Measurements from ENCODE around the gene OR2T34. TPM values are rescaled to one million over a fixed set of nuclear protein-coding genes. Genes with fewer than 3 reads are reported as not detected.

Gene OR2T34
- total RNA-seq, 4 donors from 2014 or later: 1.1 to 2.0 TPM; not detected in 2

GRCh38 chr1:248596615-248597014 lies 22.1 kb upstream of the OR2T34 start:
- H3K36me3 ChIP-seq: no peaks in the 10 kb centered on the region
- H3K27ac ChIP-seq: no peak overlapping the region
- no peak overlapping the region for H3K4me3 ChIP-seq
- no peaks in the 10 kb centered on the region for H3K27me3 ChIP-seq
- TF ChIP-seq CTCF (IDR thresholded peaks at IDR 0.05) (no peak), POLR2AphosphoS5 (IDR thresholded peaks at IDR 0.05) (no peak), POLR2A (IDR thresholded peaks at IDR 0.05) (no peak), EP300 (IDR thresholded peaks at IDR 0.05) (no peak)
- DNase-seq (ENCODE audit: low spot score in 2 of 2): no peak
- H3K4me1 ChIP-seq: no peaks in the 10 kb centered on the region
- WGBS: 76% methylated on average over 2 of the region's 2 CpGs
- no peaks in the 10 kb centered on the region for H3K9me3 ChIP-seq

- no peaks in the 10 kb centered on the region for H3K27me3 ChIP-seq
These were observed 18.7 kb upstream of the OR2T34 start for GRCh38 chr1:248593226-248593625.

GRCh38 chr1:248592655-248593054 lies 18.1 kb upstream of the OR2T34 start:
- TF ChIP-seq POLR2AphosphoS5 (IDR thresholded peaks at IDR 0.05): no peak
- no peak for TF ChIP-seq POLR2A (IDR thresholded peaks at IDR 0.05)
- no peak for TF ChIP-seq EP300 (IDR thresholded peaks at IDR 0.05)
- no peak for TF ChIP-seq CTCF (IDR thresholded peaks at IDR 0.05)
- DNase-seq (ENCODE audit: low spot score in 2 of 2): no peak
- H3K4me1 ChIP-seq: no peaks in the 10 kb centered on the region
- H3K4me3 ChIP-seq: no peak overlapping the region
- H3K9me3 ChIP-seq: no peaks in the 10 kb centered on the region
- WGBS: 75% methylated on average over 1 of the region's 1 CpG
- H3K27me3 ChIP-seq: no peaks in the 10 kb centered on the region
- no peak overlapping the region for H3K27ac ChIP-seq
- no peaks in the 10 kb centered on the region for H3K36me3 ChIP-seq

More at GRCh38 chr1:248593226-248593625, 18.7 kb upstream of the OR2T34 start:
- WGBS: 86% methylated on average over 5 of the region's 5 CpGs
- no peaks in the 10 kb centered on the region for H3K4me1 ChIP-seq
- H3K9me3 ChIP-seq: no peaks in the 10 kb centered on the region
- no peak overlapping the region for H3K27ac ChIP-seq
- no peak overlapping the region for H3K4me3 ChIP-seq
- no peak for DNase-seq (ENCODE audit: low spot score in 2 of 2)
- TF ChIP-seq EP300 (IDR thresholded peaks at IDR 0.05) (no peak), POLR2AphosphoS5 (IDR thresholded peaks at IDR 0.05) (no peak), CTCF (IDR thresholded peaks at IDR 0.05) (no peak), POLR2A (IDR thresholded peaks at IDR 0.05) (no peak)
- no peaks in the 10 kb centered on the region for H3K36me3 ChIP-seq

- H3K4me1 ChIP-seq: no peaks in the 10 kb centered on the region
- no peaks in the 10 kb centered on the region for H3K27me3 ChIP-seq
- TF ChIP-seq CTCF (IDR thresholded peaks at IDR 0.05) (no peak), POLR2AphosphoS5 (IDR thresholded peaks at IDR 0.05) (no peak), POLR2A (IDR thresholded peaks at IDR 0.05) (no peak), EP300 (IDR thresholded peaks at IDR 0.05) (no peak)
- no peaks in the 10 kb centered on the region for H3K36me3 ChIP-seq
- H3K9me3 ChIP-seq: no peaks in the 10 kb centered on the region
- no peak overlapping the region for H3K27ac ChIP-seq
- DNase-seq (ENCODE audit: low spot score in 2 of 2): no peak
- no peak overlapping the region for H3K4me3 ChIP-seq
- 88% methylated on average over 17 of the region's 17 CpGs for WGBS
These were observed 15.5 kb upstream of the OR2T34 start for GRCh38 chr1:248590055-248590454.

GRCh38 chr1:248589334-248589733 lies 14.8 kb upstream of the OR2T34 start:
- 81% methylated on average over 3 of the region's 3 CpGs for WGBS
- H3K4me1 ChIP-seq: no peaks in the 10 kb centered on the region

More at GRCh38 chr1:248589334-248589733, 14.8 kb upstream of the OR2T34 start:
- TF ChIP-seq CTCF (IDR thresholded peaks at IDR 0.05): no peak
- no peak for TF ChIP-seq POLR2A (IDR thresholded peaks at IDR 0.05)
- no peak for TF ChIP-seq EP300 (IDR thresholded peaks at IDR 0.05)
- TF ChIP-seq POLR2AphosphoS5 (IDR thresholded peaks at IDR 0.05): no peak
- no peak overlapping the region for H3K27ac ChIP-seq
- H3K27me3 ChIP-seq: no peaks in the 10 kb centered on the region
- no peaks in the 10 kb centered on the region for H3K36me3 ChIP-seq
- no peak for DNase-seq (ENCODE audit: low spot score in 2 of 2)
- H3K9me3 ChIP-seq: no peaks in the 10 kb centered on the region
- H3K4me3 ChIP-seq: no peak overlapping the region

Data from suprapubic skin (tissue), 4 donors.